Activated naive CD8-positive, alpha-beta T cell treated with anti-CD3 and anti-CD28 coated beads, Interleukin-2, amount 10 ng/mL, durations not matched to agents 7 days and 5 days (primary cell): ENCODE measurements around the gene OR8D1. TPM values are rescaled to one million over a fixed set of nuclear protein-coding genes. Genes with fewer than 3 reads are reported as not detected.

ENCODE experiments used
- ATAC-seq: fragments of 150-1000 bp; cut with Tn5 transposase; one replicate; pipeline ENCODE4 v1.10.0; 2021; ENCODE audit warnings: low read depth, moderate library complexity
- POLR2A ChIA-PET: fragments of 350-600 bp; sonication (Branson Sonifier 250); formaldehyde crosslinking; loops from one replicate; lab custom pipeline; 2021; ENCODE audit warnings: antibody characterized with exemption; lab: Charles Lee
- DNase-seq: peaks from one replicate; pipeline ENCODE4 v3.0.0; 2021
- H3K27ac Mint-ChIP-seq: one replicate; pipeline ENCODE4 v1.8.0; 2022; ENCODE audit warnings: mild to moderate bottlenecking, mixed read lengths
- H3K27me3 Mint-ChIP-seq: one replicate; pipeline ENCODE4 v1.8.0; 2022; ENCODE audit warnings: mild to moderate bottlenecking, moderate library complexity, mixed read lengths
- H3K36me3 Mint-ChIP-seq: one replicate; pipeline ENCODE4 v1.8.0; 2021; ENCODE audit warnings: mild to moderate bottlenecking, mixed read lengths
- H3K4me1 Mint-ChIP-seq: one replicate; pipeline ENCODE4 v1.8.0; 2021; ENCODE audit warnings: mixed read lengths
- H3K4me3 Mint-ChIP-seq: one replicate; pipeline ENCODE4 v1.8.0; 2022; ENCODE audit warnings: mild to moderate bottlenecking, moderate library complexity, mixed read lengths
- H3K9me3 Mint-ChIP-seq: one replicate; pipeline ENCODE4 v1.8.0; 2021; ENCODE audit warnings: mixed read lengths
- total RNA-seq, 2 experiments: library from RNA; stranded (reverse); gene quantifications; one replicate each; pipeline ENCODE4 v1.2.3, GENCODE V29; 2021

OR8D1 gene
- total RNA-seq, result not detected

GRCh38 chr11:124313849-124314248, at the start of gene OR8D1:
OR8D1 (minus strand) TSS chr11:124313949; CDS start chr11:124310766, 3,183 bp downstream.
- Mint-ChIP-seq H3K36me3 (no peaks in the 10 kb centered on the region), H3K27ac (no peak within 1 kb of the TSS), H3K9me3 (no peaks in the 10 kb centered on the region), H3K4me1 (no peaks in the 10 kb centered on the region), H3K4me3 (no peak within 1 kb of the TSS), H3K27me3 (peaks cover 1% of the 10 kb centered on the region)
- POLR2A ChIA-PET, result no interaction called here
- ATAC-seq, result no peak
- DNase-seq, result no peak

- no peaks in the 10 kb centered on the region for H3K36me3 Mint-ChIP-seq
- H3K27me3 Mint-ChIP-seq, result no peaks in the 10 kb centered on the region
- no peak overlapping the region for H3K27ac Mint-ChIP-seq
- no peak for ATAC-seq
- H3K4me3 Mint-ChIP-seq, result no peak overlapping the region
- POLR2A ChIA-PET, result no interaction called here
- H3K4me1 Mint-ChIP-seq, result no peaks in the 10 kb centered on the region
- DNase-seq, result no peak
- H3K9me3 Mint-ChIP-seq, result no peaks in the 10 kb centered on the region
Observed at GRCh38 chr11:124359566-124359965, 45.8 kb upstream of the OR8D1 start.

GRCh38 chr11:124346311-124346955, 32.7 kb upstream of the OR8D1 start:
- Mint-ChIP-seq H3K9me3 (no peaks in the 10 kb centered on the region), H3K4me3 (no peak overlapping the region), H3K4me1 (no peaks in the 10 kb centered on the region), H3K27me3 (peaks cover 2% of the 10 kb centered on the region), H3K27ac (no peak overlapping the region), H3K36me3 (no peaks in the 10 kb centered on the region)
- POLR2A ChIA-PET, result no interaction called here
- ATAC-seq, result no peak
- DNase-seq, result no peak

- H3K27ac Mint-ChIP-seq, result no peak overlapping the region
- DNase-seq, result no peak
Observed at GRCh38 chr11:124344346-124344745, 30.6 kb upstream of the OR8D1 start.

GRCh38 chr11:124340142-124340447, 26.3 kb upstream of the OR8D1 start:
- Mint-ChIP-seq H3K27ac (no peak overlapping the region), H3K4me1 (no peaks in the 10 kb centered on the region), H3K27me3 (peaks cover 1% of the 10 kb centered on the region), H3K36me3 (no peaks in the 10 kb centered on the region), H3K4me3 (no peak overlapping the region), H3K9me3 (no peaks in the 10 kb centered on the region)
- ATAC-seq (no peak), DNase-seq (no peak)
- POLR2A ChIA-PET, result no interaction called here

More at GRCh38 chr11:124344346-124344745, 30.6 kb upstream of the OR8D1 start:
- ATAC-seq, result no peak
- Mint-ChIP-seq H3K4me3 (no peak overlapping the region), H3K36me3 (no peaks in the 10 kb centered on the region), H3K4me1 (no peaks in the 10 kb centered on the region), H3K27me3 (peaks cover 2% of the 10 kb centered on the region), H3K9me3 (no peaks in the 10 kb centered on the region)
- POLR2A ChIA-PET, result no interaction called here

DNA sequence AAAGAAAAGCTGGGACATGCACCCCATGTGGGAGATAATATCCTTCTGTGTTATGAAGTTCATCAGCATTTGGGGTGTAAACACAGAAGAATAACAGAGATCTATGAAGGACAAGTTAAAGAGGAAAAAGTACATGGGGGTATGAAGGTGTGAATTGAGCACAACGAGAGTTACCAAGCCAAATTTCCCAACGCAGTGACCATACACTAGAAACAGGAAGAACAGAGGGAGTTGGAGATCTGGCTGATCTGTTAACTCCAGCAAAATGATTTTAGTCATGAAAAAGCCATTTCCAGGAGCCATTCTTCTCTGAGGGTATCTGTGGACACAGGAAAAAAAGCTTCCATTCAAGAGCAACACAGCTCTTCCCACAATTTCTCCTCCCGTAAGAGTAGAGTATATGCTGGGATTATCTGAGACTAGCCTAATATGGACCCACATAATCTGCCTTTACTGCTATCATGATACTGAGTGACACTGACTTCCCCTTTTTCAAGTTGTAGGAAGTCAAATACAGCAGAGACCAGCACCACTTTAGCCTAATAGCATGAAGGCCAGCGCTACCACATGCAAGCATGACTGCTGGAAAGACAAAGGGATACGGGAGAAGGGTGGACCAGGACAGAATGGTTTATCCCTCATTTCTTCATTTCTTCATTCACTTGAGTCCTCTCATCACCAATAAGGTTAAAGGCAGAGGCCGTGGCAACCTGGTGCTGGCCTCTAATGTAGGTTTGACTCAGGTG, 25.8 kb upstream of the OR8D1 start:
- no peaks in the 10 kb centered on the region for H3K9me3 Mint-ChIP-seq
- POLR2A ChIA-PET, result no interaction called here
- DNase-seq (no peak), ATAC-seq (no peak)
- H3K27me3 Mint-ChIP-seq, result peaks cover 1% of the 10 kb centered on the region
- no peak overlapping the region for H3K4me3 Mint-ChIP-seq
- no peaks in the 10 kb centered on the region for H3K36me3 Mint-ChIP-seq
- H3K27ac Mint-ChIP-seq, result no peak overlapping the region
- H3K4me1 Mint-ChIP-seq, result no peaks in the 10 kb centered on the region

DNA sequence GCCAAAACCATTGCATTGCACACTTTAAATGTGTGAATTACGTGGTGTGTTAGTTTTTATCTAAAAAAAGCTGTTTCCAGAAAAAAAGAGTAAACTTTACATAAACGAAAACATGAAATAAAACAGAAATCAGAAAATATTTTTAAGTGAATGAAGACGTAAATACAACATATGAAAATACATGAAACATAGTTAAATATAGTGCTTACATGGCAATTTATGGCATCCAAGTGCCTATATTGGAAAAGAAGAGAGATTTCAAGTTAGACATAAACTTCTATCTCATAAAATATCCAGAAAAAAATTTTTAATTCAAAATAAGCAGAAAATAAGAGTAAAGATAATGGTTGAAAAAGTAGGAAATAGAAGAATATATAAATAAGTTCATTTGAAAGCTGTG, 18.1 kb upstream of the OR8D1 start:
- DNase-seq (no peak), ATAC-seq (no peak)
- Mint-ChIP-seq H3K4me1 (peaks cover 2% of the 10 kb centered on the region), H3K36me3 (no peaks in the 10 kb centered on the region), H3K27ac (no peak overlapping the region), H3K9me3 (no peaks in the 10 kb centered on the region), H3K27me3 (peaks cover 2% of the 10 kb centered on the region), H3K4me3 (no peak overlapping the region)
- POLR2A ChIA-PET, result no interaction called here

DNA sequence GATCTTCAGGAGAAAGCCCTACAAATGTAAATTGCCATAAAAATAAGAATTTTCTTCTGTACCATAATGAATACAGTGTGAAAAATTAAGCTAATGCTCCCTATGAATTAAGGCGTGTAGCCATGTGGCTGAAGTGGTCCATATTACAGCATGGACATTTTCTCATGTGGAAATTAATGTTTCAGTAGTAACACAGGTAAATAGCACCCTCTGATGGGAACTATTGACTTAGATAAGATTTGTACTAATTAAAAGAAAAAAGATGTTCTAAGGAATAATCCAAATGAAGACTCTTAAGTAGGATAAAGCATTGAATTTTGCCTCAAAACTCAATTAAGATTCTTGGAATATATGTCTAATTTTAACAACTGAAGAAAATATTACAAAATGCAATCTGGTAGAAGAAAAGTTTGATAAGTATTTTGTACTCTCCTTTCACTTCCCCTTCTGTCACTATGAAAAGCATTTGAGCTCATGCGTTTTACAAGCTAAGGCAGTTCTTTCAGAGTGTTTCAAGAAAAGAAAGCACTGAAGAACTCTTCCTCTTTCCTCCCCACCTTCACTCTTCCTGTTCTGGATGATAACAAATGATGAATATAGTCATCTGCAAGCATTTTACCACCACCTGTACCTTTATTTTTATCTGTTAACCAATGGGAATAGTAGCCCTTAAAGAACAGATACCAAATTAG, 16.2 kb upstream of the OR8D1 start:
- H3K36me3 Mint-ChIP-seq, result no peaks in the 10 kb centered on the region
- no peak overlapping the region for H3K27ac Mint-ChIP-seq
- no peaks in the 10 kb centered on the region for H3K9me3 Mint-ChIP-seq
- no peak overlapping the region for H3K4me3 Mint-ChIP-seq
- H3K4me1 Mint-ChIP-seq, result peaks cover 2% of the 10 kb centered on the region
- peaks cover 2% of the 10 kb centered on the region for H3K27me3 Mint-ChIP-seq
- POLR2A ChIA-PET, result interaction anchor here (0.7 kb wide), 1 partner anchor 79 kb away, joined by 6 read pairs; no protein-coding TSS in a partner anchor
- DNase-seq (no peak), ATAC-seq (no peak)

DNA sequence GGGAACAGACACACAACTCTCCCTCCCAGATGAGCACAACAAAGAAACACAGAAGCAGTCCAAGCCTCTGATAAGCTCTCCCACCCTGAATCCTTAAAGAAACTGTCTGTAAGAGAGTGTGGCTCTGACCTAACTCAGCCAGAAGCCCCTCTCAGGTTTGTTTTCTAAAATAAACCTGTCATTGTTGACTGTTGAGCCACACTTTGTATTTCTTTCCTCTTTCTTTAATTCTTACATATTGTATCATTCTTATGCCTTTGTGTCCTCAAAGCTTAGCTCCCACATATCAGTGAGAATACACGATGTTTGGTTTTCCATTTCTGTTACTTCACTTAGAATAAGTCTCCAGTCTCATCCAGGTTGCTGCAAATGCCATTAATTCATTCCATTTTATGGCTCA, 14.0 kb upstream of the OR8D1 start:
- ATAC-seq (no peak), DNase-seq (no peak)
- H3K27ac Mint-ChIP-seq, result no peak overlapping the region
- no peak overlapping the region for H3K4me3 Mint-ChIP-seq
- no peaks in the 10 kb centered on the region for H3K9me3 Mint-ChIP-seq
- POLR2A ChIA-PET, result no interaction called here
- peaks cover 2% of the 10 kb centered on the region for H3K4me1 Mint-ChIP-seq
- H3K36me3 Mint-ChIP-seq, result no peaks in the 10 kb centered on the region
- peaks cover 4% of the 10 kb centered on the region for H3K27me3 Mint-ChIP-seq

DNA sequence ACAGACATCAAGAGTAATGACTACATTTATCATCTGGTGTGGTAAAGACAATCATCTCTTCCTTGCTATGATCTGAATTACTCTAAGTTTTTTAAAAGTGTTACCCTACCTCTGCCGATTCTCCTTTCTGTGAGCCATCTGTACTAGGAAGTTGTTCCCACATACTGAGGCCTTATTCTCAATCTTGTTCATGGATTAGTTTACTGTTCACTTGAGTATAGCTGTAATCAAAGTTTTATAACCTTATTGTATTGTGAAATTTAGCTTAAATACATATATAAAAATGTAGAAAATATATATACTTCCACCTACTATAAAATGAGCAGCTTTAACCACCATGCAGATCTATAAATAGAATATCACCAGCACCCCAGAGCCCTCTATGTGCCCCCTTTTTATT, 8.6 kb upstream of the OR8D1 start:
- DNase-seq, result no peak
- Mint-ChIP-seq H3K36me3 (no peaks in the 10 kb centered on the region), H3K9me3 (no peaks in the 10 kb centered on the region), H3K4me3 (no peak overlapping the region), H3K27me3 (peaks cover 4% of the 10 kb centered on the region), H3K27ac (no peak overlapping the region), H3K4me1 (no peaks in the 10 kb centered on the region)
- POLR2A ChIA-PET, result no interaction called here
- no peak for ATAC-seq

DNA sequence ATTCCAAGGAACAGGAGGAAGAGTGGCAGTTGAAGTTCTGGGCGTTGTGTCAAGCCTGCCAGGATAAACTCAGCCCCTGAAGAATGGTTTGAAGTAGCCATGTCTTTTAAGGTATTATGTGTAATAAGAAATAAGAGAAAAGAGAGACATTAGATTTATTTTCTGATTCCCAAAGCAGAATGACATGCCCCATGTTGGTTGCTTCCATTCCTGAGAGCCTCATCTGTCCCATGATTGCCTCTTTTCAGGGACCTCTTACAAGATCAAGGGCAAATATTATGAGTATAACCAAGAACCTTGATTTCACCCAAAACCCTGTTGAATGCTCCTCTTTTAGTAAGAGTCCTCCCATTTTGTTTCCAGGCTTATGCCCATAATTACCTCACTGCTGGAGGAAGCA, 6.3 kb upstream of the OR8D1 start, which contains the start of gene OR8D2:
OR8D2 (minus strand) TSS at position 101 of the 400 bp plus-strand sequence; CDS start at position 101, 0 bp downstream.
- Mint-ChIP-seq H3K4me3 (no peak within 1 kb of the TSS), H3K9me3 (no peaks in the 10 kb centered on the region), H3K27ac (no peak within 1 kb of the TSS), H3K4me1 (no peaks in the 10 kb centered on the region), H3K27me3 (peaks cover 4% of the 10 kb centered on the region), H3K36me3 (no peaks in the 10 kb centered on the region)
- POLR2A ChIA-PET, result no interaction called here
- ATAC-seq (no peak), DNase-seq (no peak)

- no peaks in the 10 kb centered on the region for H3K36me3 Mint-ChIP-seq
- H3K27me3 Mint-ChIP-seq, result peaks cover 1% of the 10 kb centered on the region
- H3K4me1 Mint-ChIP-seq, result no peaks in the 10 kb centered on the region
- no peak overlapping the region for H3K27ac Mint-ChIP-seq
- no peak for ATAC-seq
- DNase-seq, result no peak
- POLR2A ChIA-PET, result no interaction called here
- no peak overlapping the region for H3K4me3 Mint-ChIP-seq
- no peaks in the 10 kb centered on the region for H3K9me3 Mint-ChIP-seq
Observed at GRCh38 chr11:124315052-124315451, 1.3 kb upstream of the OR8D1 start.

- Mint-ChIP-seq H3K36me3 (no peaks in the 10 kb centered on the region), H3K9me3 (no peaks in the 10 kb centered on the region), H3K27me3 (peaks cover 1% of the 10 kb centered on the region), H3K4me1 (no peaks in the 10 kb centered on the region), H3K27ac (no peak overlapping the region), H3K4me3 (no peak overlapping the region)
- POLR2A ChIA-PET, result no interaction called here
- ATAC-seq, result no peak
- DNase-seq, result no peak
Observed at GRCh38 chr11:124313131-124313530, 618 bp downstream of the OR8D1 start.

GRCh38 chr11:124311670-124312069, 2.1 kb downstream of the OR8D1 start:
- Mint-ChIP-seq H3K27ac (no peak overlapping the region), H3K36me3 (no peaks in the 10 kb centered on the region), H3K27me3 (no peaks in the 10 kb centered on the region), H3K4me1 (no peaks in the 10 kb centered on the region), H3K4me3 (no peak overlapping the region), H3K9me3 (no peaks in the 10 kb centered on the region)
- POLR2A ChIA-PET, result no interaction called here
- ATAC-seq, result no peak
- no peak for DNase-seq
